Fibroblast of lung (primary cell): Measurements from ENCODE around the gene KCNG1.

Source experiments
- CTCF ChIP-seq, 2 donors: IDR thresholded peaks in 1 of 2; conservative IDR thresholded peaks in 1 of 2; 1 replicate in 1 of 2; 2 replicates in 1 of 2; pipeline ENCODE4 v1.5.1; 2011 to 2012; ENCODE audit warnings: low read length in 2 of 2, control low read depth in 1 of 2, inconsistent platforms in 1 of 2, low read depth in 1 of 2, mild to moderate bottlenecking in 1 of 2
- EZH2 ChIP-seq: IDR thresholded peaks from 2 replicates; pipeline ENCODE4 v1.5.1; 2012; ENCODE audit warnings: low read length, control low read depth, mild to moderate bottlenecking; ENCODE audit errors: missing control alignments

GRCh38 chr20:51037532-51038115 is 14.7 kb upstream of the KCNG1 start:
- TF ChIP-seq CTCF (conservative IDR thresholded peaks at IDR 0.05 in 1 of 2, IDR thresholded peaks at IDR 0.05 in 1 of 2; ENCODE audit: low read depth in 1 of 2, low read length in 2 of 2), result no peak
- no peak for TF ChIP-seq EZH2
